ENCODE data around the gene PDK4. TPM values are rescaled to one million over a fixed set of nuclear protein-coding genes. Genes with fewer than 3 reads are reported as not detected.

PDK4 gene
- not detected for polyA plus RNA-seq (2012; ENCODE audit: missing spikeins)

- FAIRE-seq (no peak), DNase-seq (ENCODE audit: insufficient read length) (no peak)
- no peak for TF ChIP-seq POLR2AphosphoS5 (IDR thresholded peaks at IDR 0.05; ENCODE audit: low read depth, low read length)
- no peak for TF ChIP-seq POLR2A (IDR thresholded peaks at IDR 0.05; ENCODE audit: low read depth, low read length)
- TF ChIP-seq TAF1 (IDR thresholded peaks at IDR 0.05; ENCODE audit: borderline replicate concordance, low read depth, low read length): no peak
Observed at GRCh38 chr7:95596198-95597063, at the start of gene PDK4. TSS of gene PDK4 (minus strand) at chr7:95596516. CDS start at chr7:95596293, 223 bp downstream.

DNA sequence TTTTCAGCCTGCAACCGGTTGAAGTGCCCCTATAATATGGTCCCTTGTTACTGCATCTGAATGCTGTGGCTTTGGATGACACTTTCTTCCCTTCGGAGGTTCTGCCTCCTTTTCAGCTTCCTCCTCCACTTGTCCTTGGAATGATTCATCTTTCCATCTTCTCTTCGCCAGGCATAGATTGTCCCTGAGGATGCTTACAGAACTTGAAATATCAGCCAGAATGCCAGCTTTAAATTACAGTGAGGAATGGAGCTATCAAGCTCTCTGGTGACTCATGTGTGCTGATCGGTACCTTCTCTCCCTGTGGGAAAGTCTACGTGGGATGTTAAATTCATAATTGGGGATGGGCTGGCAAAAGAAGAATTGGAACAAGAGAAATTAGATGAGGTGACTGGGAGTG is 45.9 kb upstream of the PDK4 start:
- TF ChIP-seq POLR2AphosphoS5 (IDR thresholded peaks at IDR 0.05; ENCODE audit: low read depth, low read length) (no peak), POLR2A (IDR thresholded peaks at IDR 0.05; ENCODE audit: low read depth, low read length) (no peak), TAF1 (IDR thresholded peaks at IDR 0.05; ENCODE audit: borderline replicate concordance, low read depth, low read length) (no peak)
- no peak for DNase-seq (ENCODE audit: insufficient read length)
- no peak for FAIRE-seq

DNA sequence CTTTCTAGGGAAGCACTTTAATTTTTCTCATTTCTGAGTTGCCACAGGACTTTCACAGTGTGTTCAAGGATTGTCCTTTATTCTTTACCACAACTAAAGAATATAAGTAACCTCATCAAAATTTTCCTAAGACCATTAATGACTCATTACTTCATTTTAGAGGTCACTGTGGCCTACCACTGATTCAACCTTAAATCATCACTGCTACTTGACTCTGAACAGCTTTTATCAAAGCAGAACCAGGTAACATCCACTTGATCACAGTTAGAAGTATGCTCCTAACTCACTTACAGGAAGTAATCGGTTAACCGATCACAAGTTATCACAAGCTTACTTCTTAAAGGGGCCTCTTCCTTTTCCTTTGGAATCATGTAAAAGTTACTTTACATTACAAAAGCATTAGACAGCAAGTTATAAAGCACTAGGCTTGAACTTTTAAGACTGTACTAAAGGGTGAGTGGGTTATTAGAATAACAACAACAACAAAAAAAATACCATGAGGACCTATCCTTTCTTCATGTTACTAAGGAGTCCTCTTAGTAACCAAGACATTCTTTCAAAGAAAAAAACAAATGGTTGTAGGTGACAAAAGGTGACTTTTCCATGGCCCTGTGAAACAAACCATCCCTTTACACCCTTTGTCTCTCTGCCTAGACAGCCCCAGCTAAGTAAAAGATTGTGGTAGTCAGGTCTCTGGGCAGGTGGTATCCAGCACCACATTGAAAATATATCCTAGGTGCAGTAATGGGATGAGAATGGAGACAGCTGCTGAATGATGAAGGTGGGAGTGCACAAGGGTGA is 40.0 kb upstream of the PDK4 start:
- no peak for DNase-seq (ENCODE audit: insufficient read length)
- no peak for FAIRE-seq
- TF ChIP-seq POLR2A (IDR thresholded peaks at IDR 0.05; ENCODE audit: low read depth, low read length) (no peak), POLR2AphosphoS5 (IDR thresholded peaks at IDR 0.05; ENCODE audit: low read depth, low read length) (no peak), TAF1 (IDR thresholded peaks at IDR 0.05; ENCODE audit: borderline replicate concordance, low read depth, low read length) (no peak)

DNA sequence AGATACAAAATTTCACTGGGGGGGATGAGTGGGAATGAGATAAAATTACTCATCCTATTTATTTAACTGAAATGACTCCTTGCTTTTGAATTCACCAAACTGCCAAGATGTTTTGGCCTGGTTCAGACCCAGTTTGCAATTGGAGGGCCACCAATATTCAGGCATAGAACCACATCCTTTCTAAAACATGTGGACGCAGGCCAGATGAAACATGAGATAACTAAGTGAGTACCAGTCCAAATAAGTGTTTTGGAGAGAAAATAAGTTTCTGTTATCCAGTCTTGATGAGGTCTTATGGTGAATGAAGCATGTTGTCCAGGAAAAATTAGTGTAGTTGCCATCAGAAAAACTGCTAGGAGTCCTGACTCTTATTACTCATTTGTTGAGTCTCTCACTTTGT is 36.3 kb upstream of the PDK4 start:
- no peak for FAIRE-seq
- TF ChIP-seq POLR2A (IDR thresholded peaks at IDR 0.05; ENCODE audit: low read depth, low read length) (no peak), POLR2AphosphoS5 (IDR thresholded peaks at IDR 0.05; ENCODE audit: low read depth, low read length) (no peak), TAF1 (IDR thresholded peaks at IDR 0.05; ENCODE audit: borderline replicate concordance, low read depth, low read length) (no peak)
- DNase-seq (ENCODE audit: insufficient read length): no peak

GRCh38 chr7:95631527-95631926 is 35.2 kb upstream of the PDK4 start:
- FAIRE-seq (no peak), DNase-seq (ENCODE audit: insufficient read length) (no peak)
- TF ChIP-seq TAF1 (IDR thresholded peaks at IDR 0.05; ENCODE audit: borderline replicate concordance, low read depth, low read length): no peak
- no peak for TF ChIP-seq POLR2AphosphoS5 (IDR thresholded peaks at IDR 0.05; ENCODE audit: low read depth, low read length)
- TF ChIP-seq POLR2A (IDR thresholded peaks at IDR 0.05; ENCODE audit: low read depth, low read length): no peak

- no peak for FAIRE-seq
- no peak for DNase-seq (ENCODE audit: insufficient read length)
Observed at GRCh38 chr7:95630702-95631458, 34.6 kb upstream of the PDK4 start.

DNA sequence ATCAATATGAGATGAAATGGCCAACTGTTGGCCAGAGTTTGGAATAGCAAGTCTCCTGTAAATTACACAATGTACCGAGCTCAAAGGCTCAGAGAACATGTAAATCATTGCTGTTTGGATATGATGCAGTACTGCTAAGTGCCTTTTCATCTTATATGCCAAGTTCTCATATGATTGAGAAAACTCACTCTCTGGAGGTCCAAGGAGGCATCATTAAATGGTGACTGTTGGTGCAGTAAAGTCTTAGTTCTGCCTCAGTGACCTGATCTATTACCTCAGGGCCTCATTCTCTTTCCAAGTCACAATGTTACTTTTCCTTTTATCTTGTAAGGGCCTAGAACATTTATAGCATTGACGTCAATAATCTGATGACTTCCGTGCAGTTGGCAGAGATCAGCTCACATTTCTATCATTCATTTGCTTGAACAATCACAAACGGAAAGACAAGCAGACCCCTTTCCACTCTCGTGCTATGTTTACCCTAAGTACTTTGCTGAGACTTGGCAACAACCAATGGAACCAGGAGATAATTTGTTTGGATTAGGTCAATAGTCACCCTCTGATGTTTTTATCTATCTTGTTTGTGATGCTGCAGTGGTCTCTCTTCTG is 32.6 kb upstream of the PDK4 start:
- DNase-seq (ENCODE audit: insufficient read length): no peak
- TF ChIP-seq TAF1 (IDR thresholded peaks at IDR 0.05; ENCODE audit: borderline replicate concordance, low read depth, low read length) (no peak), POLR2A (IDR thresholded peaks at IDR 0.05; ENCODE audit: low read depth, low read length) (no peak), POLR2AphosphoS5 (IDR thresholded peaks at IDR 0.05; ENCODE audit: low read depth, low read length) (no peak)
- no peak for FAIRE-seq

More at GRCh38 chr7:95630702-95631458, 34.6 kb upstream of the PDK4 start:
- TF ChIP-seq POLR2AphosphoS5 (IDR thresholded peaks at IDR 0.05; ENCODE audit: low read depth, low read length) (no peak), TAF1 (IDR thresholded peaks at IDR 0.05; ENCODE audit: borderline replicate concordance, low read depth, low read length) (no peak), POLR2A (IDR thresholded peaks at IDR 0.05; ENCODE audit: low read depth, low read length) (no peak)

DNA sequence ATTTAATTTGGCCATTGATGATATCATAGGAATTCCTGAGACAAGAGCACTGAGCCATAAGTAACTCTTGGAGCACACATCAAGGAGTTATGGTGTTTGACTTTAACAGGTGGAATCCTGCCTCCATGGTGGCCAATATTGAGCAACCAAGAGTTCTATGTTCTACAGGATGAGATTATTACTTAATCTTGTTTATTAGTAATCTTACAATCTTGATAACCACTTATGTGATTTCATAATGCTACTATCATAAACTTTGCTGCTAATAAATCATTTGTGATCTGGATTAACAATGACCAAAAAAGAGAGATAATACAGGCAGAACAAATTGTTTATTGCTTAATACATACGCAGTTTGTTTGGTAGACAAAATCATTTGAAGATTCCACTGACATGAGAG is 27.5 kb upstream of the PDK4 start:
- no peak for TF ChIP-seq POLR2A (IDR thresholded peaks at IDR 0.05; ENCODE audit: low read depth, low read length)
- TF ChIP-seq TAF1 (IDR thresholded peaks at IDR 0.05; ENCODE audit: borderline replicate concordance, low read depth, low read length): no peak
- TF ChIP-seq POLR2AphosphoS5 (IDR thresholded peaks at IDR 0.05; ENCODE audit: low read depth, low read length): no peak
- FAIRE-seq (no peak), DNase-seq (ENCODE audit: insufficient read length) (no peak)

DNA sequence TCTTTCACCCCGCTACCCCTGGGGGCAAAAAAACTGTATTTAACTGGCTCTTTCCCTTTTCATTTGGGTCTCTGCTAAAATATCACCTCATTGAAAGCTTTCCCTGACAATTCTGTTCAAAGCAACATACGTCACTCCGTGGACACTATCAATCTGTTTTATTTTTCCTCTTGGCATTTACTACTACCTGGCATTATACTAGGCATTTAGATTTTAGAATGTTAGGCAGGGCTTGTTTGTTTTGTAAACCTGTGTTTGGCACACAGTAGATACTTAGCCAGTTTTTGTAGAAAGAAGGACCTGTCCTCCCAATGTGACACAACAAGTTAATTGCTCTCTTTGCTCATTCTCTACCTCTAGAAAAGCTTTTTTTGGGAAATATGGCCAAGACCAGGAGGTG is 26.5 kb upstream of the PDK4 start:
- no peak for DNase-seq (ENCODE audit: insufficient read length)
- TF ChIP-seq POLR2A (IDR thresholded peaks at IDR 0.05; ENCODE audit: low read depth, low read length): no peak
- no peak for TF ChIP-seq POLR2AphosphoS5 (IDR thresholded peaks at IDR 0.05; ENCODE audit: low read depth, low read length)
- TF ChIP-seq TAF1 (IDR thresholded peaks at IDR 0.05; ENCODE audit: borderline replicate concordance, low read depth, low read length): no peak
- no peak for FAIRE-seq

DNA sequence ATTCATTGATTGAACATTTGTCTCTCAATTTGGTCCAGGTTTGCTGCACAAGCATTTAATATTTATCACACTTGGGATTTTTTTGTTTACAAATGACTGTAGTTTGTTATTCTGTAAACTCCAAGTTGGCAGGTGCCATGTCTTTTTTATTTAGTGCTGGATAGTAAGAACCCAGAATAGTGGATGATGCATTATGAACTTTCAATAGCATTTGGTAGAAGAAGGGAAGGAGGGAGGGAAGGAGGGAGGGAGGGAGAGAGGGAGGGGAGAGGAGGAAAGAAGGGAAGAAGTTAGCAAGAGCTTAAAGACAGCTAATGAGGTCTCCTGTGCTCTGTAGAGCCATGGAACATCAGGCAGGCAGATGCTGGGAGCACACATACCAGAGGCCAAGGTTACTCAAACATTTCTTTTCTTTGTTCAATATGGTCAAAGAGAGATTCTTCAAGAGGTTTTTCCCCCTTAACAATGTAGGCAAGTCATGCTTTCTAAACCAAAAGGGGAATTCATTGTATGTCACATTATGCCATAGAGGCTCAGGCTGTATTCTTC is 25.8 kb upstream of the PDK4 start:
- no peak for FAIRE-seq
- DNase-seq (ENCODE audit: insufficient read length): no peak
- no peak for TF ChIP-seq POLR2A (IDR thresholded peaks at IDR 0.05; ENCODE audit: low read depth, low read length)
- no peak for TF ChIP-seq TAF1 (IDR thresholded peaks at IDR 0.05; ENCODE audit: borderline replicate concordance, low read depth, low read length)
- TF ChIP-seq POLR2AphosphoS5 (IDR thresholded peaks at IDR 0.05; ENCODE audit: low read depth, low read length): no peak
